Measurements from ENCODE around the gene ZNF891. TPM values are rescaled to one million over a fixed set of nuclear protein-coding genes. Genes with fewer than 3 reads are reported as not detected.

Gene ZNF891
- total RNA-seq, 1 donor from 2014 or later, result 0.63 TPM

DNA sequence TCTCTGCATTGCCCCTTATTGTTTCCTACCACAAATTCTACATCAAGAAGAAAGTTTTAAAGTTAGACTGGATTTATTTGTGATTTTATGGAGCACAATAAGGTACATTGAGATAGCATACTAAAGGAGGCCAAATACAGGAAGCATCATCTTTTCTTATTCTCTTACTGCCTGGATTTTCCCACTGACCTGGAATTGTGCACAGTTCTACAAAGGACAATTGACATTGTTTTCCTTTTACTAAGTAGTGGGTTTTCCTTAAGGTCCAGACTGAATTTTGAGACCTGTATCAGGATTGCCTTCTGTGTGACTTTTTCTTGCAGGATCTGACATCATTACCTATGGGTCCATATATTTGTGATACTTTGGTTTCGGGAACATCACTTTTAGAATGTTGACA is 68.1 kb downstream of the ZNF891 start:
- Histone ChIP-seq H3K36me3 (ENCODE audit: control insufficient read depth, insufficient read depth, low read length) (peaks cover 2% of the 10 kb centered on the region), H3K4me3 (ENCODE audit: low read depth, low read length) (no peak overlapping the region), H3K27me3 (ENCODE audit: control insufficient read depth, insufficient read depth, low read length) (no peaks in the 10 kb centered on the region)
- DNase-seq (ENCODE audit: low read depth), result no peak
- TF ChIP-seq, protein P1, sequence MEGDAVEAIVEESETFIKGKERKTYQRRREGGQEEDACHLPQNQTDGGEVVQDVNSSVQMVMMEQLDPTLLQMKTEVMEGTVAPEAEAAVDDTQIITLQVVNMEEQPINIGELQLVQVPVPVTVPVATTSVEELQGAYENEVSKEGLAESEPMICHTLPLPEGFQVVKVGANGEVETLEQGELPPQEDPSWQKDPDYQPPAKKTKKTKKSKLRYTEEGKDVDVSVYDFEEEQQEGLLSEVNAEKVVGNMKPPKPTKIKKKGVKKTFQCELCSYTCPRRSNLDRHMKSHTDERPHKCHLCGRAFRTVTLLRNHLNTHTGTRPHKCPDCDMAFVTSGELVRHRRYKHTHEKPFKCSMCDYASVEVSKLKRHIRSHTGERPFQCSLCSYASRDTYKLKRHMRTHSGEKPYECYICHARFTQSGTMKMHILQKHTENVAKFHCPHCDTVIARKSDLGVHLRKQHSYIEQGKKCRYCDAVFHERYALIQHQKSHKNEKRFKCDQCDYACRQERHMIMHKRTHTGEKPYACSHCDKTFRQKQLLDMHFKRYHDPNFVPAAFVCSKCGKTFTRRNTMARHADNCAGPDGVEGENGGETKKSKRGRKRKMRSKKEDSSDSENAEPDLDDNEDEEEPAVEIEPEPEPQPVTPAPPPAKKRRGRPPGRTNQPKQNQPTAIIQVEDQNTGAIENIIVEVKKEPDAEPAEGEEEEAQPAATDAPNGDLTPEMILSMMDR (IDR thresholded peaks at IDR 0.05; ENCODE audit: insufficient read depth, low read length, poor library complexity, severe bottlenecking), result no peak

DNA sequence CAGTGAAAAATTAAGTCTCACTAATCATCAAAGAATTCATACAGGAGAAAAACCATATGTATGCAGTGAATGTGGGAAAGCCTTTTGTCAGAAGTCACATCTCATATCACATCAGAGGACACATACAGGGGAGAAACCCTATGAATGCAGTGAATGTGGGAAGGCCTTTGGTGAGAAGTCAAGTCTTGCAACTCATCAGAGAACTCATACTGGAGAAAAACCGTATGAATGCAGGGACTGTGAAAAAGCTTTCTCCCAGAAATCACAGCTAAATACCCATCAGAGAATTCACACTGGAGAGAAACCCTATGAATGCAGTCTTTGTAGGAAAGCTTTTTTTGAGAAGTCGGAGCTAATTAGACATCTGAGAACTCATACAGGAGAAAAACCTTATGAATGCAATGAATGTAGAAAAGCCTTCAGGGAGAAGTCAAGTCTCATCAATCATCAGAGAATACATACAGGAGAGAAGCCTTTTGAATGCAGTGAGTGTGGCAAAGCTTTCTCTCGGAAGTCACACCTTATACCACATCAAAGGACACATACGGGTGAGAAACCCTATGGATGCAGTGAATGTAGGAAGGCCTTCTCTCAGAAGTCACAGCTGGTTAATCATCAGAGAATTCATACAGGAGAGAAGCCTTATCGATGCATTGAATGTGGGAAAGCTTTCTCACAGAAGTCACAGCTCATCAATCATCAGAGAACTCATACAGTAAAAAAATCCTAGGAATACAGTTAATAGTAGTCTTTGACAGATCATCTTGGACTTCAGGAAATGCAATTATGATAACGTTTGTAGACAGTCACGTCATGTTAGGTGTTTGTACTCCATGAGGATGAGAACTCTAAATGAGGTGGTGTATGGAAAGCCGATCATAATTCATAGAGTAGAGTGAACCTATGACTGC is 71.6 kb downstream of the ZNF891 start:
- no peak for DNase-seq (ENCODE audit: low read depth)
- TF ChIP-seq, protein P1 (IDR thresholded peaks at IDR 0.05; ENCODE audit: insufficient read depth, low read length, poor library complexity, severe bottlenecking), result no peak
- no peaks in the 10 kb centered on the region for H3K27me3 ChIP-seq (ENCODE audit: control insufficient read depth, insufficient read depth, low read length)
- H3K36me3 ChIP-seq (ENCODE audit: control insufficient read depth, insufficient read depth, low read length), result peaks cover 2% of the 10 kb centered on the region
- H3K4me3 ChIP-seq (ENCODE audit: low read depth, low read length), result no peak overlapping the region

- no peak for DNase-seq (ENCODE audit: low read depth)
- Histone ChIP-seq H3K27me3 (ENCODE audit: control insufficient read depth, insufficient read depth, low read length) (no peaks in the 10 kb centered on the region), H3K4me3 (ENCODE audit: low read depth, low read length) (no peak overlapping the region), H3K36me3 (ENCODE audit: control insufficient read depth, insufficient read depth, low read length) (peaks cover 2% of the 10 kb centered on the region)
- TF ChIP-seq, protein P1 (IDR thresholded peaks at IDR 0.05; ENCODE audit: insufficient read depth, low read length, poor library complexity, severe bottlenecking), result no peak
Observed at GRCh38 chr12:133057446-133057845, 72.6 kb downstream of the ZNF891 start.

Other genes with a start within 250 kb of the ZNF891 start
- 51.3 and 59.3 TPM in 2 replicates for gene CHFR, start 242.7 kb downstream of the ZNF891 start, total RNA-seq
- 6.6 and 14.4 TPM in 2 replicates for gene ZNF605, start 174.0 kb downstream of the ZNF891 start, total RNA-seq
- gene ZNF26, start 143.9 kb downstream of the ZNF891 start, total RNA-seq, result 11.3 and 12.0 TPM in 2 replicates
- gene ZNF84, start 92.8 kb downstream of the ZNF891 start, total RNA-seq, result 28.4 and 28.5 TPM in 2 replicates
- 19.6 and 24.0 TPM in 2 replicates for gene ZNF140, start 49.4 kb downstream of the ZNF891 start, total RNA-seq
- gene ZNF10, start 353 bp upstream of the ZNF891 start, total RNA-seq, result 3.3 and 3.6 TPM in 2 replicates
- gene ZNF268, start 51.2 kb upstream of the ZNF891 start, total RNA-seq, result 18.6 and 26.2 TPM in 2 replicates
- not detected in 2 replicates for gene ANHX, start 105.6 kb upstream of the ZNF891 start, total RNA-seq